ENCODE results near the gene IGFBP4. TPM values are rescaled to one million over a fixed set of nuclear protein-coding genes. Genes with fewer than 3 reads are reported as not detected.

IGFBP4 gene
- total RNA-seq, 4 donors from 2014 or later: 234 to 334 (median 274) TPM

- Histone ChIP-seq H3K27ac (no peak overlapping the region), H3K27me3 (no peaks in the 10 kb centered on the region), H3K4me1 (peaks cover 0 to 12% of the 10 kb centered on the region in 2 donors), H3K4me3 (replicated peaks in 1 of 3) (no peak overlapping the region), H3K36me3 (no peaks in the 10 kb centered on the region), H3K9me3 (no peaks in the 10 kb centered on the region)
- TF ChIP-seq POLR2A (IDR thresholded peaks at IDR 0.05) (no peak), CTCF (IDR thresholded peaks at IDR 0.05) (no peak)
- DNase-seq: peak; percentile 20 to 27
- WGBS, 2 donors: 46 to 92% methylated on average over 2 of the region's 2 CpGs
- intact Hi-C loops (cut with DNase I): no loop called here
These were observed 10.3 kb upstream of the IGFBP4 start for GRCh38 chr17:40432864-40433528.

- H3K36me3 ChIP-seq: no peaks in the 10 kb centered on the region
- no peak overlapping the region for H3K4me3 ChIP-seq (replicated peaks in 1 of 3)
- peak in 1 of 2 donors; percentile 24 for DNase-seq
- H3K9me3 ChIP-seq: no peaks in the 10 kb centered on the region
- no peak overlapping the region for H3K27ac ChIP-seq
- TF ChIP-seq CTCF (IDR thresholded peaks at IDR 0.05) (peak in 5 of 6 experiments; percentile 23 to 53 (median 29)), POLR2A (IDR thresholded peaks at IDR 0.05) (no peak)
- intact Hi-C loops (cut with DNase I): no loop called here
- WGBS, 2 donors: 82 to 93% methylated on average over 6 of the region's 6 CpGs
- H3K27me3 ChIP-seq: no peaks in the 10 kb centered on the region
- H3K4me1 ChIP-seq: peaks cover 0 to 12% of the 10 kb centered on the region in 2 donors
These were observed 9.5 kb upstream of the IGFBP4 start for GRCh38 chr17:40433551-40434415.

GRCh38 chr17:40436636-40437035 is 6.6 kb upstream of the IGFBP4 start:
- 84 to 88% methylated on average over 5 of the region's 5 CpGs for WGBS, 2 donors
- TF ChIP-seq CTCF (IDR thresholded peaks at IDR 0.05) (no peak), POLR2A (IDR thresholded peaks at IDR 0.05) (no peak)
- Histone ChIP-seq H3K27ac (no peak overlapping the region), H3K4me1 (peaks cover 0 to 12% of the 10 kb centered on the region in 2 donors), H3K4me3 (replicated peaks in 1 of 3) (no peak overlapping the region), H3K9me3 (no peaks in the 10 kb centered on the region), H3K36me3 (no peaks in the 10 kb centered on the region), H3K27me3 (no peaks in the 10 kb centered on the region)
- DNase-seq: no peak
- intact Hi-C loops (cut with DNase I): no loop called here

GRCh38 chr17:40437095-40437732 is 6.0 kb upstream of the IGFBP4 start:
- no peak overlapping the region for H3K4me3 ChIP-seq (replicated peaks in 1 of 3)
- H3K4me1 ChIP-seq: peaks cover 0 to 16% of the 10 kb centered on the region in 2 donors
- intact Hi-C loops (cut with DNase I): no loop called here
- H3K36me3 ChIP-seq: no peaks in the 10 kb centered on the region
- DNase-seq: no peak
- no peak for TF ChIP-seq CTCF (IDR thresholded peaks at IDR 0.05)
- no peak for TF ChIP-seq POLR2A (IDR thresholded peaks at IDR 0.05)
- H3K27me3 ChIP-seq: no peaks in the 10 kb centered on the region
- no peaks in the 10 kb centered on the region for H3K9me3 ChIP-seq
- no peak overlapping the region for H3K27ac ChIP-seq
- WGBS, 2 donors: 65 to 85% methylated on average over 4 of the region's 5 CpGs

All from thyroid gland (tissue), 4 donors.